GM21786 (cell line): ENCODE measurements around the gene PCGF3.
"Not testable (repeated sequence)": the region's sequence is repeated elsewhere in the genome, so short reads cannot be mapped to it uniquely, and the experiment has no call there.

Source experiments
- ATAC-seq: cut with Tn5 transposase; IDR thresholded peaks from one replicate; pipeline ENCODE4 v1.9.1; 2021; ENCODE audit not compliant: unreplicated experiment

PCGF3 gene

GRCh38 chr4:722851-723360 lies 17.3 kb downstream of the PCGF3 start:
- ATAC-seq, result no peak

- no peak for ATAC-seq
Observed at GRCh38 chr4:723751-724530, 18.3 kb downstream of the PCGF3 start.

DNA sequence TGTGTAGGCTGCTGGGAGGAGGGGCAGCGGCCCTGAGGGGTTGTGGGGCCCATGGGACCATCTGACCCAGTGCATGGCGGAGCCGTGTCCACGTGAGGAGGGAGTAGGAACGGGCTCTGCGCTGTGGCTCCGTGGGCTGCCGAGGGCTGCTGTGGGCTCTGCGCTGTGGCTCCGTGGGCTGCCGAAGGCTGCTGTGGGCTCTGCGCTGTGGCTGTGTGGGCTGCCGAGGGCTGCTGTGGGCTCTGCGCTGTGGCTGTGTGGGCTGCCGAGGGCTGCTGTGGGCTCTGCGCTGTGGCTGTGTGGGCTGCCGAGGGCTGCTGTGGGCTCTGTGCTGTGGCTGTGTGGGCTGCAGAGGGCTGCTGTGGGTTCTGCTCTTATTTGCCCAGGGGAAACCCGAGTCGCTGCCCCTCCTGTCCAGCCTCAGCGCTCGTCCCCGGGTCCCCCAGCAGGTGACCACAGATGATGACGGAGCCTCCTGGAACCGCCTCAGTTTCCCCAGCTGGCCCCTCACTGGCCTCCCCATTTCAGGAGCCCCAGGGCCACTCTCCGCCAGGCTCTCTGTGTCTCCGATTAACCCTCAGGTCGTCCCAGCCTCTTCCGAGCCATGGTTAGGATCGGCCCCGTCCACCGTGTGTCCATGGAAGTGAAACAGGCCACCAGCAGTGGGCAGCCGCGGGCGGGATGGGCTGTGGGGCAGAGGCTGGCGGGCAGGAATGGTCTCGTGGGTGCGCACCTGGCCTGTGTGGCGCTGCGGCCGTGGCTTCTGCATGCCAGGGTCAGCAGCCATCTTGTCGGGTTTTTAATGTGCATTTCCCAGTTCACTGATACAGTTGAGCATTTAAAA lies 20.0 kb downstream of the PCGF3 start:
- no peak for ATAC-seq

DNA sequence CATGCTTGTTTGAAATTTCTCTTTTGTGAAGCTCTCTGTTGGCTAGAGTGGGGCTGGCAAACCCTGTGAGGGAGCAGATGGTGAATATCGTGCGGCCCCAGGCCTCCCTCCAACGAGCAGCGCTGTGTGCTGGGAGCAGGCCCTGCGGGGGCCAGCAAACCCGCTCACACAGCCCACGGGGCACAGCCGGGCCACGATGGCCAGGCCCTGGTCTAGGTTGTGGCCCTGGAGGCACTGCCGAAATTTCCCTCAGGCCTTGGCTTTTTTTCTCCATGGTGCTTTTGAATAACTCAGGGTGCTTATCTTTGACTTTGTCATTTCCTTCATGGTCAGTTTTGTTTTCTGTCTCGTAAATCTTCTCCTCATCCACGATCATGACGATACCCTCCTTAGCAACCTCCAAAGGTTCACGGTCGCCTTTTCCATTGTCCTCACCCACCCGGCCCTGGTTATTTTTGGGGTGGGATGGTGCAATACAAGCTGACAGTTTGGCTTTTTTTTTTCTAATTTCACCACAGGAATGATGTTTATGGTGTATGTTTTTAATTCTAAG lies 20.7 kb downstream of the PCGF3 start:
- ATAC-seq, result no peak

DNA sequence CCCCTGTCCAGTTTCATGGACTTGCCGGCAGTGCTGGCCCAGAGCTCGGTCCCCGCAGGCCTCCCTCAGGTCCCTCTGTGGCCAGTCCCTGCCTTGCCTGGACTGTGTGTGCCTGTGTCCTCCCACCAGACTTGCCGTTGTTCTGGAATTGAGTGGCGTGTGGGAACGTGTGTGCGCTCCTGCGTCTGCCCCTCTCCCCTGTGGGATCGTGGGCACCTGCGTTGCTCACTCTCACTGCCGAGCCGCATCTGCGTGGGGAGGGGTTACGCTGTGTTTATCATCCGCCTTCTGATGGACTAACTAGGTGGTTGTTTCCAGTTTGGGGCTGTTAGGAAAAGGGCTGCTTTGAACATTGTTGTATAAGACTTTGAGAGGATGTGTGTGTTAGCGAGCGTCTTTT lies 21.2 kb downstream of the PCGF3 start:
- no peak for ATAC-seq

DNA sequence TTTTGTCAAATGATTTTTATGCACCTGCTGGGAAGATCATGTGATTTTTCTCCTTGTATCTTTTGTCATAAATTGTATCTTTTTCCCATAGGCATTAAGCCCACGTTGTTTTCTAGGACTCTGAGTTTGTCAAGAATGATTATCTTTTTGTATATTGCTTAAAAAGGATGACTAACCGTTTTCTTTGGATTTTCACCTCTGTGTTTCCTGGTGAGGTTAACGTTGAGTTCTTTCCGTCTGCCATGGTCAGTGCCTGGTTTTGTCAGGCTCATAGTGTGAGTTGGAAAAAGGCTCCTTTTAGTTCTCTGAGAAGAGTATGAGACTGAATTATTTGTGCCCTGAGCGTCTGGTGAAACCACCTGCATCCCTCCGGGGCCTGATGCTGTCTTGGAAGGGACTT lies 21.9 kb downstream of the PCGF3 start:
- no peak for ATAC-seq

DNA sequence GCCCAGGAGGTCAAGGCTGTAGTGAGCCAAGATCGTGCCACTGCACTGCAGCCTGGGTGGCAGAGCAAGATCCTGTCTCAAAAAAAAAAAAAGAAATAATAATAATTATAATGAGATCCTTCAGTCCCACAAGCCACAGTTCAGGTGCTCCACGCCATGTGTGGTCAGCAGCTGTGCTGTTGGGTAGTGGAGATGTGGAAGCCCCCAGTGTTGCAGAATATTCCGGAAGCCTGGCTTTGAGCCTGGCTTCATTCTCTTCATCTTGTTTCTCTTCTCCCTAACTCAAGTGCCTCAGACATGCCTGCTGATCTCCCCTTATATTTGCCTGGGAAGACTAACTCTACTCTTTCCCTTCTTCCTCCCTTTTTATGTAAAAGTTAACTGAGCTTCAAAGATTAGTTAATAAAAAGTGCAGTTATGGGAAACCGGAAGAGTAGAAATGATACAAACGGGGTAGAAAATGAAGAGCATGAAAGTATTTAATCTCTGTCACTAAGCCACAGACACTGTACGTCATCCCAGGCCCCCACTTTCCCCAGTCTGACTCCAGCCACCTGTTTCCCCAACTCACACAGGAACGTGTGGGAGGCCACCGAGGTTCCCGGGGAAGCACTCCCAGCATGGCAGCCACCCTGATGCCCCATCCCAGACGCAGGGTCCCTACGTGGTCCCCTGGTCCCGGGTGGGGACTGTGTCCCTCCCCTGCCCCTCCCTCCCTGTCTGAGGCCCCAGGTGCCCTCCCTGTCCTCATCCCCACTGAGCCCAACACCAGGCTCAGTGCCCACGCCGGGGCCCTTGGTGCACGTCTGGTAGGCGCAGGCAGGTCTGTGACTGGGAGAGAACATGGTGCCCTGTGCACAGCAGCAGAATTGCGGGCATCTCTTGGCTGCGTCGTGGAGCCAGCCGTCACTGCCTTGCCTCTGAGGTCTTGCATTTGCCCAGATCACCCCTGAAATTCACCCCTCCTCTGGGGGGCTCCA lies 24.0 kb downstream of the PCGF3 start:
- ATAC-seq, result no peak

DNA sequence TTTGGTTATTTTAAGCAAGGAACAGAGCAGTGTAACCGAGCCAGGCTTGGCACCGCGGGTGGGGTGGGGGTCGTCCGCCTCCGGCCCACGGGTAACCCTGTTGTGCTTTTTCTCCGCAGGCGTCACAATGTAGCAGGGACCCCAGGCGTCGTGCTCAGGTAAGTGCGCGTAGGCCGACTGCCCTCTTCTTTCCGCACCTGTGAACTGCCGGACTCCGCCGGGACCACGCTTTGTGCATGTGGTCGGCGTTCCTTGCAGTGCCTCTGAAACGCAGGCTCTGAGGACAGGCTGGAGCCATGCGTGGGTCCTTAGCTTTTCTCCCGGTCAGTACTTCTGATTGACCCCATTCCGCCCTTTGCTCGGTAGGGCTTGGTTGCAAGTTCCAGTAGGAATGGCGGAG lies 24.9 kb downstream of the PCGF3 start:
- no peak for ATAC-seq

- not testable (repeated sequence) for ATAC-seq
Observed at GRCh38 chr4:730946-731904, 25.6 kb downstream of the PCGF3 start.

DNA sequence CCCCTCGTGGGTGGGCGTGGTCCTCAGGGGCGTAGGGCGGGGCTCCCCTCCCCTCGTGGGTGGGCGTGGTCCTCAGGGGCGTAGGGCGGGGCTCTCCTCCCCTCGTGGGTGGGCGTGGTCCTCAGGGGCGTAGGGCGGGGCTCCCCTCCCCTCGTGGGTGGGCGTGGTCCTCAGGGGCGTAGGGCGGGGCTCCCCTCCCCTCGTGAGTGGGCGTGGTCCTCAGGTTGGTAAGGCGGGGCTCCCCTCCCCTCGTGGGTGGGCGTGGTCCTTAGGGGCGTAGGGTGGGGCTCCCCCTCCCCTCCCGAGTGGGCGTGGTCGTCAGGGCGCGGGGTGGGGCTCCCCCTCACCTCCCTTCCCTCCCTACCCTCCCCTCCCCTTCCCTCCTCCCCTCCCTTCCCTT lies 26.3 kb downstream of the PCGF3 start:
- not testable (repeated sequence) for ATAC-seq

- no peak for ATAC-seq
Observed at GRCh38 chr4:732486-732885, 26.9 kb downstream of the PCGF3 start.

- no peak for ATAC-seq
Observed at GRCh38 chr4:732911-733630, 27.4 kb downstream of the PCGF3 start.

GRCh38 chr4:733631-733980 lies 28.0 kb downstream of the PCGF3 start:
- no peak for ATAC-seq

- ATAC-seq, result no peak
Observed at GRCh38 chr4:734075-734474, 28.4 kb downstream of the PCGF3 start.

- no peak for ATAC-seq
Observed at GRCh38 chr4:734951-735350, 29.3 kb downstream of the PCGF3 start.

- no peak for ATAC-seq
Observed at GRCh38 chr4:735583-735982, 30.0 kb downstream of the PCGF3 start.

GRCh38 chr4:736561-736960 lies 30.9 kb downstream of the PCGF3 start:
- not testable (repeated sequence) for ATAC-seq

GRCh38 chr4:738781-739280 lies 33.2 kb downstream of the PCGF3 start:
- ATAC-seq, result no peak

DNA sequence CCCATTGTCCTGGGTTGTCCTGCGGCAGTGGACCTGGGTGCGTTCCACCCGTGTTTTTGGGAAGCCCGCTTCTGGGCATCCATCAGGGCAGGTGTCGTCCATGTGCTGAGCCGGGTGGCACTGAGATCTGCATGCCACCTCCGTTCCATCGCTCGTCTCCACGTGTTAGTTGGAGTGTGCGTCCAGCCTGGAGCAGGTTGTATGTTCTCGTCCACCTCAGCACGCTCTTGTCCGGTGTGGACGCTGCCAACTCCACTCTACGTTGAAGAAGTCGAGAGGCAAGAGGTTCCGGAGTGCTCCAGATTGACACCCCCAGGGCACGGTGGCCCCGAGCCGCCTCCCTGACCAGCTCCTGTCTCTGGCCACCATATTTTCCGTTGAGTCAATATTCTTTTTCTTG lies 33.9 kb downstream of the PCGF3 start:
- ATAC-seq, result no peak
